H9 (cell line): ENCODE data around the gene RERE. TPM values are rescaled to one million over a fixed set of nuclear protein-coding genes. Genes with fewer than 3 reads are reported as not detected.

Experiments
- DNase-seq: peaks from one replicate; pipeline ENCODE4 v3.0.0-alpha.2; 2017
- H2AFZ ChIP-seq: one replicate; pipeline ENCODE4 v1.6.1; 2013; ENCODE audit warnings: mild to moderate bottlenecking, low read length, control low read depth, moderate library complexity
- H2AK5ac ChIP-seq: 2 replicates; pipeline ENCODE4 v1.6.1; 2013; ENCODE audit warnings: low read length, control low read depth, mixed read lengths; ENCODE audit not compliant: insufficient read length
- H2BK120ac ChIP-seq: one replicate; pipeline ENCODE4 v1.6.1; 2013; ENCODE audit warnings: low read depth, mild to moderate bottlenecking, low read length, control low read depth, inconsistent platforms; ENCODE audit not compliant: poor library complexity, severe bottlenecking
- H2BK12ac ChIP-seq: 2 replicates; pipeline ENCODE4 v1.6.1; 2013; ENCODE audit warnings: low read length, control low read depth, mixed read lengths, low read depth; ENCODE audit not compliant: insufficient read length
- H2BK15ac ChIP-seq: 2 replicates; pipeline ENCODE4 v1.6.1; 2013; ENCODE audit warnings: low read depth, low read length, control low read depth
- H2BK20ac ChIP-seq: one replicate; pipeline ENCODE4 v1.6.1; 2013; ENCODE audit warnings: low read depth, mild to moderate bottlenecking, low read length, control low read depth, inconsistent platforms; ENCODE audit not compliant: poor library complexity, severe bottlenecking
- H2BK5ac ChIP-seq: 2 replicates; pipeline ENCODE4 v1.6.1; 2013; ENCODE audit warnings: low read length, control low read depth, mixed read lengths; ENCODE audit not compliant: insufficient read length
- H3K14ac ChIP-seq: 2 replicates; pipeline ENCODE4 v1.6.1; 2013; ENCODE audit warnings: low read length, control low read depth; ENCODE audit not compliant: insufficient read depth
- H3K18ac ChIP-seq: 2 replicates; pipeline ENCODE4 v1.6.1; 2013; ENCODE audit warnings: low read depth, mild to moderate bottlenecking, mixed read lengths, low read length, control low read depth; ENCODE audit not compliant: insufficient read length
- H3K23ac ChIP-seq: 2 replicates; pipeline ENCODE4 v1.6.1; 2013; ENCODE audit warnings: low read length, control low read depth, mixed read lengths, low read depth; ENCODE audit not compliant: insufficient read length
- H3K23me2 ChIP-seq: 2 replicates; pipeline ENCODE4 v1.6.1; 2013; ENCODE audit warnings: low read depth, mild to moderate bottlenecking, mixed read lengths, low read length, control low read depth; ENCODE audit not compliant: insufficient read length, poor library complexity, severe bottlenecking
- H3K27ac ChIP-seq: 2 replicates; pipeline ENCODE4 v1.5.1; 2013; ENCODE audit warnings: low read length, control low read depth, mixed read lengths, low read depth; ENCODE audit not compliant: insufficient read length
- H3K27me3 ChIP-seq: 2 replicates; pipeline ENCODE4 v1.6.1; 2013; ENCODE audit warnings: low read length, control low read depth, inconsistent platforms; ENCODE audit not compliant: insufficient read depth
- H3K4ac ChIP-seq: 2 replicates; pipeline ENCODE4 v1.6.1; 2013; ENCODE audit warnings: low read depth, mild to moderate bottlenecking, control low read depth, inconsistent platforms, low read length, moderate library complexity
- H3K4me1 ChIP-seq: 2 replicates; pipeline ENCODE4 v1.6.1; 2013; ENCODE audit warnings: low read length, control low read depth, inconsistent platforms; ENCODE audit not compliant: insufficient read depth
- H3K4me2 ChIP-seq: 2 replicates; pipeline ENCODE4 v1.6.1; 2013; ENCODE audit warnings: low read length, control low read depth, mixed read lengths; ENCODE audit not compliant: insufficient read length, insufficient read depth
- H3K56ac ChIP-seq: 2 replicates; pipeline ENCODE4 v1.6.1; 2013; ENCODE audit warnings: low read depth, mild to moderate bottlenecking, mixed read lengths, low read length, control low read depth; ENCODE audit not compliant: insufficient read length
- H3K79me1 ChIP-seq: 2 replicates; pipeline ENCODE4 v1.6.1; 2013; ENCODE audit warnings: low read depth, mild to moderate bottlenecking, moderate library complexity, low read length, control low read depth, inconsistent platforms; ENCODE audit not compliant: insufficient read depth, poor library complexity, severe bottlenecking
- H3K79me2 ChIP-seq: 2 replicates; pipeline ENCODE4 v1.6.1; 2013; ENCODE audit warnings: low read length, control low read depth, inconsistent platforms; ENCODE audit not compliant: insufficient read depth
- H3K9ac ChIP-seq: 2 replicates; pipeline ENCODE4 v1.6.1; 2013; ENCODE audit warnings: low read length, control low read depth, mixed read lengths; ENCODE audit not compliant: insufficient read length; ENCODE audit errors: extremely low read depth
- H3K9me3 ChIP-seq: one replicate; pipeline ENCODE4 v1.6.1; 2013; ENCODE audit warnings: low read depth, low read length, inconsistent platforms; ENCODE audit not compliant: control insufficient read depth
- H3T11ph ChIP-seq: one replicate; pipeline ENCODE4 v1.6.1; 2013; ENCODE audit warnings: mild to moderate bottlenecking, low read length, control low read depth, inconsistent platforms
- H4K20me1 ChIP-seq: one replicate; pipeline ENCODE4 v1.6.1; 2013; ENCODE audit not compliant: control insufficient read depth, insufficient read length, insufficient read depth
- H4K5ac ChIP-seq: 2 replicates; pipeline ENCODE4 v1.6.1; 2013; ENCODE audit warnings: low read depth, mild to moderate bottlenecking, mixed read lengths, low read length, control low read depth; ENCODE audit not compliant: insufficient read length
- H4K8ac ChIP-seq: replicated peaks from 2 replicates; pipeline ENCODE4 v1.6.1; 2013; ENCODE audit warnings: low read length, control low read depth, mixed read lengths, low read depth; ENCODE audit not compliant: insufficient read length
- H4K91ac ChIP-seq: 2 replicates; pipeline ENCODE4 v1.6.1; 2013; ENCODE audit warnings: low read depth, mild to moderate bottlenecking, moderate library complexity, mixed read lengths, low read length, control low read depth; ENCODE audit not compliant: insufficient read length
- H3K27ac Mint-ChIP-seq, 3 experiments: 2 replicates in 2 of 3; 3 replicates in 1 of 3; pipeline ENCODE4 v1.8.0; 2020 to 2021; ENCODE audit warnings: mixed read lengths in 3 of 3, mild to moderate bottlenecking in 1 of 3, moderate library complexity in 1 of 3
- H3K27me3 Mint-ChIP-seq: 2 replicates; pipeline ENCODE4 v1.8.0; 2021; ENCODE audit warnings: low read depth, mild to moderate bottlenecking, moderate library complexity, mixed read lengths
- H3K36me3 Mint-ChIP-seq, 3 experiments: 2 replicates in 2 of 3; 3 replicates in 1 of 3; pipeline ENCODE4 v1.8.0; 2020 to 2021; ENCODE audit warnings: low read depth in 3 of 3, mixed read lengths in 3 of 3; ENCODE audit not compliant: insufficient read depth in 1 of 3
- H3K4me1 Mint-ChIP-seq, 2 experiments: 2 replicates each; pipeline ENCODE4 v1.8.0; 2020; ENCODE audit warnings: mixed read lengths in 2 of 2
- H3K4me3 Mint-ChIP-seq, 2 experiments: 2 replicates in 1 of 2; 3 replicates in 1 of 2; pipeline ENCODE4 v1.8.0; 2020 to 2021; ENCODE audit warnings: mild to moderate bottlenecking in 2 of 2, mixed read lengths in 2 of 2, moderate library complexity in 1 of 2
- H3K9me3 Mint-ChIP-seq, 2 experiments: 2 replicates in 1 of 2; 3 replicates in 1 of 2; pipeline ENCODE4 v1.8.0; 2020; ENCODE audit warnings: mild to moderate bottlenecking in 2 of 2, mixed read lengths in 2 of 2, moderate library complexity in 1 of 2
- CTCF ChIP-seq: fragments of 200-600 bp; sonication (generic); conservative IDR thresholded peaks from 3 replicates; pipeline ENCODE4 v1.8.0; 2021; ENCODE audit warnings: antibody characterized with exemption, mild to moderate bottlenecking
- WGBS: extraction: QIAGEN DNeasy Blood & Tissue Kit; methylation state at CpG from one replicate; pipeline ENCODE4 v1.1.7; 2013; ENCODE audit warnings: missing lambda C conversion rate, low lambda C conversion rate, mixed read lengths; ENCODE audit not compliant: insufficient read length; ENCODE audit errors: extremely low coverage; 5-methylcytosine and 5-hydroxymethylcytosine counted together
- total RNA-seq: library from RNA; stranded (reverse); gene quantifications from 2 replicates; pipeline ENCODE4 v1.2.1, GENCODE V29; 2021

The RERE gene
- total RNA-seq, 1 experiment from 2014 or later, result 103 TPM

- no peak overlapping the region for H3K18ac ChIP-seq
- Mint-ChIP-seq H3K4me1 (peaks cover 12 to 16% of the 10 kb centered on the region in 2 experiments), H3K36me3 (peaks cover 0 to 3% (median 0%) of the 10 kb centered on the region in 3 experiments; a peak in 2 of 7 replicates), H3K27me3 (no peaks in the 10 kb centered on the region), H3K9me3 (no peaks in the 10 kb centered on the region), H3K27ac (no peak overlapping the region), H3K4me3 (no peak overlapping the region)
- H3K4me1 ChIP-seq, result peaks cover 2% of the 10 kb centered on the region; the same call in 1 of the 2 replicates
- H3K4ac ChIP-seq, result no peak overlapping the region
- H4K5ac ChIP-seq, result no peak overlapping the region
- no peak overlapping the region for H4K91ac ChIP-seq
- H2BK20ac ChIP-seq, result no peak overlapping the region
- H3K23ac ChIP-seq, result no peak overlapping the region
- peaks cover 9% of the 10 kb centered on the region; the same call in 1 of the 2 replicates for H3K79me2 ChIP-seq
- peaks cover 4% of the 10 kb centered on the region for H3K79me1 ChIP-seq
- H4K8ac ChIP-seq, result no peak overlapping the region
- no peak overlapping the region for H3K56ac ChIP-seq
- no peak overlapping the region for H2AFZ ChIP-seq
- no peak overlapping the region for H3K27ac ChIP-seq
- DNase-seq, result no peak
- no peak for TF ChIP-seq CTCF
- H3K9ac ChIP-seq, result no peak overlapping the region
- H2AK5ac ChIP-seq, result no peak overlapping the region
- no peak overlapping the region for H2BK15ac ChIP-seq
- no peaks in the 10 kb centered on the region for H4K20me1 ChIP-seq
- no peaks in the 10 kb centered on the region for H3K27me3 ChIP-seq
- H2BK12ac ChIP-seq, result no peak overlapping the region
- H2BK5ac ChIP-seq, result no peak overlapping the region
- no CpG with 5 or more reads among the region's 3 CpGs for WGBS
- H3K23me2 ChIP-seq, result no peaks in the 10 kb centered on the region
- H3K14ac ChIP-seq, result no peak overlapping the region
- H3T11ph ChIP-seq, result no peak overlapping the region
- no peak overlapping the region for H3K4me2 ChIP-seq
- no peak overlapping the region for H2BK120ac ChIP-seq
- no peaks in the 10 kb centered on the region for H3K9me3 ChIP-seq
Measured at GRCh38 chr1:8570465-8570864, 247.0 kb downstream of the RERE start.
